Glutamatergic neuron (in vitro differentiated cells): ENCODE measurements around the gene FKBP9. TPM values are rescaled to one million over a fixed set of nuclear protein-coding genes. Genes with fewer than 3 reads are reported as not detected.

Source experiments
- DNase-seq: peaks from one replicate; pipeline ENCODE4 v3.0.0; 2022
- H3K27ac Mint-ChIP-seq: one replicate; pipeline ENCODE4 v1.8.0; 2020; ENCODE audit warnings: mild to moderate bottlenecking, mixed read lengths, inconsistent platforms; ENCODE audit not compliant: unreplicated experiment
- H3K27me3 Mint-ChIP-seq: one replicate; pipeline ENCODE4 v1.8.0; 2020; ENCODE audit warnings: mild to moderate bottlenecking, moderate library complexity, mixed read lengths, inconsistent platforms; ENCODE audit not compliant: unreplicated experiment
- H3K36me3 Mint-ChIP-seq: one replicate; pipeline ENCODE4 v1.8.0; 2020; ENCODE audit warnings: mild to moderate bottlenecking, mixed read lengths, inconsistent platforms; ENCODE audit not compliant: unreplicated experiment
- H3K4me1 Mint-ChIP-seq: one replicate; pipeline ENCODE4 v1.8.0; 2020; ENCODE audit warnings: mild to moderate bottlenecking, low read depth, mixed read lengths, inconsistent platforms; ENCODE audit not compliant: unreplicated experiment
- H3K4me3 Mint-ChIP-seq: one replicate; pipeline ENCODE4 v1.8.0; 2020; ENCODE audit warnings: mild to moderate bottlenecking, mixed read lengths, inconsistent platforms; ENCODE audit not compliant: unreplicated experiment
- H3K9me3 Mint-ChIP-seq: one replicate; pipeline ENCODE4 v1.8.0; 2020; ENCODE audit warnings: mild to moderate bottlenecking, moderate library complexity, mixed read lengths, inconsistent platforms; ENCODE audit not compliant: unreplicated experiment
- total RNA-seq: library from RNA; stranded (reverse); fragmentation: NEBNext Ultra II Directional; extraction: Animal tissue kit (Norgen Biotek cat#: 25700); gene quantifications from one replicate; pipeline ENCODE4 v1.2.1, GENCODE V29; 2021; ENCODE audit not compliant: unreplicated experiment
- TF ChIP-seq, protein P1 (sequence below): fragments of 200-600 bp; sonication (generic); IDR thresholded peaks from one replicate; pipeline ENCODE4 v1.5.0; 2021; ENCODE audit not compliant: partially characterized antibody, unreplicated experiment

The FKBP9 gene
- total RNA-seq, 1 donor from 2014 or later = 90.7 TPM

DNA sequence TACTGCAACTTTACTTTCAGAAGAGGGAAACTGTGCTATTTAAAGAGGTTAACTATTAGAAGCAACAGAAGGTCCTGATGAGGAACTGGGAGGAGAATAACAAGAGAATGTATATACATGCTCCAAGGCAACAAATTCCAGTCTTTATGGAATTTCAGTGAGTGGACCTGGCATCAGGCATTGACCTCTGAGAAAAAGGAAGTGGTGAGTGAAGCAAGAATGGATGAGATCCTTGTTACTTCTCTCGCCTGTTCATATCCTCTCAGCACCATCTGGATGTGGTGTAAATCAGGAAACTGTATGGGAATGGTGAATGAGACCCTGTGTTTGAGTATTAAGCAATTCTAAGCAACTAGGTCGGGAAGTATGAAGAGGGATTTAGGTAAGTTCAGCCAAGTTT, 35.3 kb upstream of the FKBP9 start:
- Mint-ChIP-seq H3K36me3 (no peaks in the 10 kb centered on the region), H3K27ac (no peak overlapping the region), H3K4me1 (peaks cover 3% of the 10 kb centered on the region), H3K4me3 (no peak overlapping the region), H3K9me3 (no peaks in the 10 kb centered on the region), H3K27me3 (peaks cover 2% of the 10 kb centered on the region)
- no peak for DNase-seq
- TF ChIP-seq, protein P1, sequence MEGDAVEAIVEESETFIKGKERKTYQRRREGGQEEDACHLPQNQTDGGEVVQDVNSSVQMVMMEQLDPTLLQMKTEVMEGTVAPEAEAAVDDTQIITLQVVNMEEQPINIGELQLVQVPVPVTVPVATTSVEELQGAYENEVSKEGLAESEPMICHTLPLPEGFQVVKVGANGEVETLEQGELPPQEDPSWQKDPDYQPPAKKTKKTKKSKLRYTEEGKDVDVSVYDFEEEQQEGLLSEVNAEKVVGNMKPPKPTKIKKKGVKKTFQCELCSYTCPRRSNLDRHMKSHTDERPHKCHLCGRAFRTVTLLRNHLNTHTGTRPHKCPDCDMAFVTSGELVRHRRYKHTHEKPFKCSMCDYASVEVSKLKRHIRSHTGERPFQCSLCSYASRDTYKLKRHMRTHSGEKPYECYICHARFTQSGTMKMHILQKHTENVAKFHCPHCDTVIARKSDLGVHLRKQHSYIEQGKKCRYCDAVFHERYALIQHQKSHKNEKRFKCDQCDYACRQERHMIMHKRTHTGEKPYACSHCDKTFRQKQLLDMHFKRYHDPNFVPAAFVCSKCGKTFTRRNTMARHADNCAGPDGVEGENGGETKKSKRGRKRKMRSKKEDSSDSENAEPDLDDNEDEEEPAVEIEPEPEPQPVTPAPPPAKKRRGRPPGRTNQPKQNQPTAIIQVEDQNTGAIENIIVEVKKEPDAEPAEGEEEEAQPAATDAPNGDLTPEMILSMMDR = no peak

DNA sequence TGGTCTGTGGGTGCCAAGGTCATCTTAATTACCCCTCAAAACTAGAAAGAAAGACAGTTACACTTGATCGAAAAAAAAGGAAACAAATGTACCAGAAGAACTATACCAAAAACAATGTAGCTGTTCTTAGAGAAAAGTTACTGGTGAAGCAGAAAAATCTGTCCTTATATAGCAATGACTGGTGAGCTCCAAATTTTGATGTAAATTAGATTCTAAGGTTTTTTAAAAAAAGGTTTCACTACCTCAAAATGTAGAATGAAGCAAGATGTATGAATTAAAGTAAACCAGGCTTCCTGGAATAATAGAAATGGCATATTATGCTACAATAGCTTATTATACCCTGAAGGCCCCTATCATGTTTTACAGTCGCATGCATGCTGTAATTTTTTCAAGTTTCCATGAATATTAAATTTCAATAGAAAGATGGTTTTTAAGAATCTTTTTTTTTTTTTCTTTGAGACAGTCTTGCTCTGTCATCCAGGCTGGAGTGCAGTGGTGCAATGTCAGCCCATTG, 28.4 kb upstream of the FKBP9 start:
- H3K4me1 Mint-ChIP-seq = peaks cover 11% of the 10 kb centered on the region
- peaks cover 2% of the 10 kb centered on the region for H3K27me3 Mint-ChIP-seq
- DNase-seq = no peak
- peaks cover 3% of the 10 kb centered on the region for H3K36me3 Mint-ChIP-seq
- H3K4me3 Mint-ChIP-seq = no peak overlapping the region
- TF ChIP-seq, protein P1 = no peak
- H3K9me3 Mint-ChIP-seq = no peaks in the 10 kb centered on the region
- H3K27ac Mint-ChIP-seq = no peak overlapping the region

DNA sequence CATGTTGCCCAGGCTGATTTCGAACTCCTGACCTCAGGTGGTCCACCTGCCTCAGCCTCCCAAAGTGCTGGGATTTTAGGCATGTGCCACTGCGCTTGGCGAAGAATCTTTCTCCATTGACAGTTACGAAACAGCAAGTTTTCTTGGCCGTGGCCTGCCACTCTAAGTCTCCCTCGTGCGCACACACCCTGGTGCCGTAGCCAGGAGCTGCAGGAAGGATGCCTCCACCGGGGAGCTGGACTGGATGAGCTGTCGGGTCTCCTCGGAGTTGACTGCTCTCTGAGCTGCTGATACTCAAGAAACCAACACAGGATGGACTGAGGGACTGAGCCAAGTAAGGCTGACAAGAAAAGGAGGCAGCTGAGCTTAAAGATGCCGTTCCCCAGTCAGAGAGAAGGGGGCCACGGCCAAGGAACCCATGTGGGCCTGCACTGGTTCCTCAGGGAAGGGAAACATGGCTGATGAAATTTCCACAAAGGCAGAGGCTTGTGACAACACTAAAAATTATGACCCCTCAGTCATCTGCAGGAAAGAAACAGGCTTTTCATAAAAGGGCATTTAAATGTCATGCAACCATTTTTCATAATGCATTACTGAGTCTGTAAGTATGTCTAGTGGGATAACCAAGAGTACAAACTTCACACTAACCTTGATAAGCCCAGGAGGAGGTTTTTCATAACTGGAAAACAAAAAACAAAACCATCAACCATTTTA, 27.7 kb upstream of the FKBP9 start:
- H3K9me3 Mint-ChIP-seq = no peaks in the 10 kb centered on the region
- H3K4me3 Mint-ChIP-seq = no peak overlapping the region
- peaks cover 2% of the 10 kb centered on the region for H3K27me3 Mint-ChIP-seq
- H3K4me1 Mint-ChIP-seq = peaks cover 11% of the 10 kb centered on the region
- no peak for DNase-seq
- TF ChIP-seq, protein P1 = no peak
- H3K36me3 Mint-ChIP-seq = peaks cover 3% of the 10 kb centered on the region
- H3K27ac Mint-ChIP-seq = no peak overlapping the region

DNA sequence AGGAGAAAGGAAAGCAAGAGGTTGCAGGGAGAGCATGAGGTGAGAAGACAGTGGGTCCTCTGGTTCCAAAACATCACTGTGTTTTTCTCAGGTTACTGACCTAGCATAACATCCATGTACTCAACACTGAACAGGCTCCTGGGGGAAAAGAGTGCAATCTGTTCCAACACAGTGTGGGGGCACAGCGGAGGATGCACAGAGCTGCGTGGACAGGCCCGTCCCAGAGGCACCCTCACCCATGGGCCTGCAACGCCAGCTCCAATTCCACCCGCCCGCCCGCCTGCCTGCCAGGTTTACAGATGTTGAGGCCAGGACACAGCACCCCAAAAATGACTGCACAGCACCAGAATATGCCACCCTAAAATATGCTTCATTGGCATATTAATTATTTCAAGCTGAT, 26.9 kb upstream of the FKBP9 start:
- H3K4me1 Mint-ChIP-seq = peaks cover 9% of the 10 kb centered on the region
- H3K9me3 Mint-ChIP-seq = no peaks in the 10 kb centered on the region
- TF ChIP-seq, protein P1 = no peak
- H3K4me3 Mint-ChIP-seq = no peak overlapping the region
- peaks cover 2% of the 10 kb centered on the region for H3K27me3 Mint-ChIP-seq
- peaks cover 3% of the 10 kb centered on the region for H3K36me3 Mint-ChIP-seq
- no peak overlapping the region for H3K27ac Mint-ChIP-seq
- no peak for DNase-seq

DNA sequence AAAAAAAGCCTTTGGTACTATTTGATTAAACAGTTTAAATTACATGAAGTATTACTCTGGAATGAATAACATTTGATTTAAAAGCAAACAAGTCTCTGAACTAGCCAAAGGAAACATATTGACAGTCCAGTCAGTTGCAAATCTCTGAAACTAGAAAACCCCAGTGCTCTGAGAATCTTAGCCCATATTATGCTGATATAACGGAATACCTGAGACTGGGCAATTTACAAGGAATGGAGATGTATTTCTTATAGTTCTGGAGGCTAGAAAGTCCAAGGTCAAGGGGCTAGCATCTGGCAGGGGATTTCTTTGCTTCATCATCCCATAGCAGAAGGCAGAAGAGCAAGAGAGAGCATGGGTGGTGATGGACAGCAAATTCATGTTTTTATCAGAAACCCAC, 21.7 kb upstream of the FKBP9 start:
- no peaks in the 10 kb centered on the region for H3K9me3 Mint-ChIP-seq
- H3K4me1 Mint-ChIP-seq = peaks cover 7% of the 10 kb centered on the region
- no peak overlapping the region for H3K4me3 Mint-ChIP-seq
- peaks cover 3% of the 10 kb centered on the region for H3K36me3 Mint-ChIP-seq
- TF ChIP-seq, protein P1 = no peak
- H3K27ac Mint-ChIP-seq = no peak overlapping the region
- peaks cover 3% of the 10 kb centered on the region for H3K27me3 Mint-ChIP-seq
- no peak for DNase-seq
